ENCODE data around the gene FOXM1. TPM values are rescaled to one million over a fixed set of nuclear protein-coding genes. Genes with fewer than 3 reads are reported as not detected.

Gene FOXM1
- total and polyA plus RNA-seq, 2 of the 13 experiments (the other 11 are each of a cell fraction or from before 2014, with no cell fraction given) = 17.1 to 25.9 TPM

DNA sequence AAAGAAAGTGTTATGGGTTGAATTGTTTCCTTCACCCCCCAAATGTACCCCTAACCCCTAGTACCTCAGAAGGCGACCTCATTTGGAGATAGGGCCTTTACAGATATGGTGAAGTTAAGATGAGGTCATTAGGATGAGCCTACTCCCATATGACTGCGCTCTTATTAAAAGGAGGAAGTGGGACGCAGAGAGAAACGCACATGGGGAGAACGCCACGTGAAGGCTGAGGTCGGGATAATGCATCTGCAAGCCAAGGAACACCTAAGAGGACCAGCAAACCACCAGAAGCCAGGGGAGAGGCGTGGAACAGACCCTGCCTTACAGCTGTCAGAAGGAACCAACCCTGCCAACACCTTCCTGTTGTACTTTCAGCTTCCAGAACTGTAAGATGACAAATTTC lies 40.4 kb downstream of the FOXM1 start:
- Histone ChIP-seq H3K4me2 (ENCODE audit: low read depth, low read length) (no peak overlapping the region), H3K9me3 (ENCODE audit: low read length) (no peaks in the 10 kb centered on the region), H3K27me3 (ENCODE audit: control insufficient read depth in 1 of 2, insufficient read depth in 2 of 2, low read length in 2 of 2) (no peaks in the 10 kb centered on the region), H3K9ac (ENCODE audit: insufficient read depth, low read depth, low read length) (no peak overlapping the region), H2AFZ (ENCODE audit: low read length) (no peak overlapping the region), H3K27ac (ENCODE audit: extremely low read length, insufficient read depth, low read length) (no peak overlapping the region), H4K20me1 (ENCODE audit: insufficient read depth, low read length) (no peaks in the 10 kb centered on the region), H3K79me2 (ENCODE audit: insufficient read depth, low read length) (no peaks in the 10 kb centered on the region), H3K36me3 (replicated peaks in 1 of 2; ENCODE audit: control insufficient read depth in 1 of 2, insufficient read depth in 2 of 2, low read length in 2 of 2) (peaks cover 0 to 3% of the 10 kb centered on the region in 2 experiments; a peak in 3 of 5 replicates), H3K4me1 (ENCODE audit: insufficient read depth, low read length) (no peaks in the 10 kb centered on the region), H3K4me3 (replicated peaks in 1 of 3; ENCODE audit: insufficient read depth in 1 of 3, low read depth in 2 of 3, low read length in 3 of 3) (no peak overlapping the region)
- POLR2A ChIA-PET = interaction anchor here (1.6 kb wide), 1 partner anchor 13 kb away, joined by 3 read pairs; no protein-coding TSS in a partner anchor
- CTCF ChIA-PET (ENCODE audit: low intra/inter-chr PET ratio, low total read pairs) = no interaction called here
- 92% methylated on average over 8 of the region's 8 CpGs for WGBS (ENCODE audit: low lambda C conversion rate)
- FAIRE-seq = no peak
- intact Hi-C loops (cut with micrococcal nuclease; ENCODE audit: unreplicated experiment) (no loop called here), in situ Hi-C loops (cut with HindIII; ENCODE audit: extremely low pct_ligation_motif_present, low pct_unique_long_range_greater_than_20kb) (no loop called here)
- ATAC-seq = no peak
- no peak for DNase-seq (ENCODE audit: low spot score)
- TF ChIP-seq ZNF142 (CRISPR knock-in tag; IDR thresholded peaks at IDR 0.05) (no peak), ZSCAN30 (CRISPR knock-in tag; IDR thresholded peaks at IDR 0.05) (no peak), KLF11 (CRISPR knock-in tag; IDR thresholded peaks at IDR 0.05) (no peak), SMC3 (IDR thresholded peaks at IDR 0.05; ENCODE audit: low read length) (no peak), ASH2L (IDR thresholded peaks at IDR 0.05; ENCODE audit: insufficient read length, low read depth, low read length) (no peak), GLI4 (CRISPR knock-in tag; IDR thresholded peaks at IDR 0.05; ENCODE audit: borderline replicate concordance) (no peak), SNAI1 (CRISPR knock-in tag; IDR thresholded peaks at IDR 0.05; ENCODE audit: borderline replicate concordance) (no peak)
- no TSS peak for BruUV-seq (replicated peaks)
